GM12864 (cell line): Measurements from ENCODE around the gene CCIN.
"Not testable (repeated sequence)": the region's sequence is repeated elsewhere in the genome, so short reads cannot be mapped to it uniquely, and the experiment has no call there.

Experiments
- DNase-seq: peaks from one replicate; pipeline ENCODE4 v3.0.0-alpha.2; 2011; ENCODE audit warnings: low read depth
- H3K4me3 ChIP-seq: 2 replicates; pipeline ENCODE4 v1.5.1; 2011; ENCODE audit warnings: mild to moderate bottlenecking, low read depth, low read length, control low read depth
- TF ChIP-seq, protein P1 (sequence below): IDR thresholded peaks from 2 replicates; pipeline ENCODE4 v1.5.1; 2011; ENCODE audit warnings: low read depth, mild to moderate bottlenecking, moderate library complexity, low read length, control low read depth, inconsistent platforms; ENCODE audit errors: missing control alignments

Gene CCIN

GRCh38 chr9:36126016-36126730 is 43.0 kb upstream of the CCIN start:
- TF ChIP-seq, protein P1, sequence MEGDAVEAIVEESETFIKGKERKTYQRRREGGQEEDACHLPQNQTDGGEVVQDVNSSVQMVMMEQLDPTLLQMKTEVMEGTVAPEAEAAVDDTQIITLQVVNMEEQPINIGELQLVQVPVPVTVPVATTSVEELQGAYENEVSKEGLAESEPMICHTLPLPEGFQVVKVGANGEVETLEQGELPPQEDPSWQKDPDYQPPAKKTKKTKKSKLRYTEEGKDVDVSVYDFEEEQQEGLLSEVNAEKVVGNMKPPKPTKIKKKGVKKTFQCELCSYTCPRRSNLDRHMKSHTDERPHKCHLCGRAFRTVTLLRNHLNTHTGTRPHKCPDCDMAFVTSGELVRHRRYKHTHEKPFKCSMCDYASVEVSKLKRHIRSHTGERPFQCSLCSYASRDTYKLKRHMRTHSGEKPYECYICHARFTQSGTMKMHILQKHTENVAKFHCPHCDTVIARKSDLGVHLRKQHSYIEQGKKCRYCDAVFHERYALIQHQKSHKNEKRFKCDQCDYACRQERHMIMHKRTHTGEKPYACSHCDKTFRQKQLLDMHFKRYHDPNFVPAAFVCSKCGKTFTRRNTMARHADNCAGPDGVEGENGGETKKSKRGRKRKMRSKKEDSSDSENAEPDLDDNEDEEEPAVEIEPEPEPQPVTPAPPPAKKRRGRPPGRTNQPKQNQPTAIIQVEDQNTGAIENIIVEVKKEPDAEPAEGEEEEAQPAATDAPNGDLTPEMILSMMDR, result no peak
- no peak for DNase-seq
- H3K4me3 ChIP-seq, result no peak overlapping the region

DNA sequence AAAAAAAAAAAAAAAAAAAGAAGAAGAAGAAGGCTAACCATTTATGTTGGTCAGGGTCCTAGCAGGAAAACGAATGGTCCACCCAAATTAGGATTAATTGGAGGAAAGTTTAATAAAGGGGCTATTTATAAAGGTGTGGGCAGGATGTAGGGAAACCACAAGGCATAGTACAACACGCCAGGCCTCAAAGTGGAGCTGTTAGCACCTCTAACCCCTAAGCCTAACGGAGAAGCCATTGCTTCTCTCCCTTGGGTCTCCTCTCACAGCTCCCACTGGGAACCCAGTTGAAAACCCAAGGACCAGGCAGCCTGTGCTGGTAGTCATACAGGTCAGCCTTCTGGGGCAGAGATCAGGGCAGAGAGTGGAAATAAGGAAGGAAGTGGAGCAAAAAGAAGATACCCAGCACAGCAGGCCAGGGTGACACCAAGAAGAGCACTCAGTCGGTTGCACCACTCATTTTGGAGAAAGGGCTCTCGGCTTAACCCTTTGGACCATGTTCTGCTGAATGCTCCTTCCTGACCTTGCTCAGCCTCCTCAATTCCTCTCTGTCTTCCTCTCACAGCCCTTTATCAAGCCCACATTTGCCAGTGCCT is 41.4 kb upstream of the CCIN start:
- DNase-seq, result no peak
- no peak overlapping the region for H3K4me3 ChIP-seq
- TF ChIP-seq, protein P1, result no peak

DNA sequence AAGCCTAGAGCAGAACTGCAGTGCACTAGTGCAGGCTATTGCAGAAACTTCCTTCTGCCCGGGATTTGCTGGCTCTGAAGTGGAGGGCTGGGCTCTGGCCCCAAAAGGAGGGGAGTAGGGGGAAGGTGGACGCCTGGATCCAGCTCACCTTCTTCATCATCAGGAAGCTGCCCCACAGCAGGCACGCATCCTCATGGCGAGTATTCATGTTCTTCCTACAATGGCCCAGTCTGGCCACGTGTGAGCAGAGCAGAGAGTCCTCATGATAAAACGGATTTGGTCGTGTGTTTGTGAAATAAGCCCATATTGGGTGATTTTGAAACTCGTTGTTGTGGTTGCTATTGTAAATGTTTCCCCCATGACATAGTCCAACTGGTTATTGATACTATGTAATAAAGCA is 40.8 kb upstream of the CCIN start:
- no peak overlapping the region for H3K4me3 ChIP-seq
- DNase-seq, result no peak
- TF ChIP-seq, protein P1, result no peak

- no peak overlapping the region for H3K4me3 ChIP-seq
- DNase-seq, result no peak
- TF ChIP-seq, protein P1, result no peak
Measured at GRCh38 chr9:36129139-36129538, 40.0 kb upstream of the CCIN start.

GRCh38 chr9:36131666-36132065 is 37.5 kb upstream of the CCIN start:
- DNase-seq, result not testable (repeated sequence)

DNA sequence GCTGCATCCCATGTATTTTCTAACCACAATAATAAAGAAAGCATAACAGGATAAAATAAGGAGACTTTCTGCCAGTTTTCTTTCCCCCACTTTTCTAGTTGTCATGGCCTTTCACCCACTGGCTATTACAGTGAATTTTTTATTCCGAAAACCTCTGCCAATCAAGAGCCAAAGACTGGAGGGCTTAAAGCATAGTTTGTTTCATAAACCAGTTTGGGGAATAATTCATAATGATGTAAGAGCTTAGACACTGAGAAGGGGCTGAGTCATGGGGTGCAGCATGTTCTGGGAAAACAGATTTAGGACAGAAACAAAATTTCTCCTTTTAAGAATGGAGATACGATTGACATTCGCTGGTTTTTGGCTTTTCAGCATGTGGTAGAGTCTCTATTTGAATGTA is 37.1 kb upstream of the CCIN start:
- DNase-seq, result no peak
- H3K4me3 ChIP-seq, result no peak overlapping the region
- TF ChIP-seq, protein P1, result no peak

More at GRCh38 chr9:36131666-36132065, 37.5 kb upstream of the CCIN start:
- H3K4me3 ChIP-seq, result not testable (repeated sequence)

DNA sequence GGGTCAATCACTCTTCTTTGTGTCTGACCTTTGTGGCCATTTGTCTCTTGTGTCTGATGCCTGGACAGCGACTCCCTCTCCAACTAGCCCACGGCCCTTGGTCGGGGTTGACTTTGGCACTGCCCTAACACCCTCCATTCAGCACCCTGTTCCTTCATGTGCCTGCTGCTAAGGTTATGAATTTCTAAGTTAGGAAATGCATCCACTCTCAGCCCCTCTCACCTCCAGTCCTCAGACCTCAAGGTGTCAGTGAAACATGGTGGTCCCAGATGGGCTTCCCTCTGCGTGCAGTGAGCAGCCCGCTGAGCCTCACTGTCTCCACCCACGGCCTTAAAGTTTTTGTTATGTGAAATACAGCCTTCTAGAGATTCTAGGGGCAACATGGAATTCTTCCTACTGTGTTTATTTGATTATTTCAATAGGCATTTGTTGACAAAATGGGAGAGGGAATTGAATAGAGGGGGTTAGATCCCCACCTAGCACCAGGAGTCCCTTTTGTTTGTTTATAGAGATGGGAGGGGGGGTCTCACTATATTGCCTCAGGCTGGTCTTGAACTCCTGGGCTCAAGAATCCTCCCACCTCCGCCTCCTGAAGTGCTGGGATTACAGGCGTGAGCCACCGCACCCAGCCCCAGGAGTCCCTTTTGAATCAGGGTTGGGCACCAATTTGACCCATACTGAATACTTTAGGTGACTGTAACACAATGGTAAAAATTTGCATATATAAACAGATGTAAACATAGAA is 34.3 kb upstream of the CCIN start:
- TF ChIP-seq, protein P1, result no peak

More for the DNA sequence above, 34.3 kb upstream of the CCIN start:
- no peak for DNase-seq
- no peak overlapping the region for H3K4me3 ChIP-seq
